HG03558 (cell line): ENCODE measurements around the gene RAB38.

Source experiments
- ATAC-seq: cut with Tn5 transposase; IDR thresholded peaks from one replicate; pipeline ENCODE4 v1.9.1; 2021; ENCODE audit warnings: moderate number of reproducible peaks; ENCODE audit not compliant: unreplicated experiment; ENCODE audit errors: extremely low read depth

Gene RAB38

DNA sequence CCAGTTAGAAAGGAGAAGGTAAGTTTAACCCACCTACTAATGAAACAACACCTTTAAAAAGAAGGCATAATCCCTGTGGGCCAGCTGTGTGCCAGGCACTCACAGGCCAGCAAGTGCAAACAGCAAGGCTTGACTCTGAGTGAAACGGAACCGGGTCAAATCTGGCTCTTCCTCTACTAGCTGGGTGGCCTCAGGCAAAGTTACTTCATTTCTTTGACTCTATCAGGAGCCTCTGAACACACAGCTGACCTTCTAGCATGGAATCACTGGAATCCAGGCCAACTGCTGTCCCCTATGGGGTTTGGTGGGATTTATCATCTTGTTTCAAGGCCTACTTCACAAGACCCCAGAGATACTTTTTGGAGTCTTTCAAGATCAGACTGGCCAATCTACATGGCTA is 3.3 kb downstream of the RAB38 start:
- no peak for ATAC-seq

DNA sequence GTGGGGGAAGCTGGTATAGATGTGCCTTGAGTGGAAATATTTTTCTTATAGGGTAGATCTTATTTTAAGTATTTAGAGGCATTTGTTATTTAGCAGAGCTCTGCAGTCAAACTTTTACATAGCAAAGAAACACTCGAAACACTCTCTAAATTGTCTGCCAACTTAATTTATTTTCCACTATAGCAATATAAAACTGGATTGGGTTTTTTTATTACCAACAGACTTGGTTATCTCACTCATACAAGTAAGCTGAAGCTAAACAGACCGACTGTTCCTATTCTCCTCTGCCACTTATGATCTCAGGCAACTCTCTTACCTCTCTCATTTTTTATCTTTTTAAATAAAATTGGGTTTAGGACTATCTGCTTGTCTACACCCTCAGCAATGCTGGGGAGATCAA is 4.6 kb downstream of the RAB38 start:
- no peak for ATAC-seq

DNA sequence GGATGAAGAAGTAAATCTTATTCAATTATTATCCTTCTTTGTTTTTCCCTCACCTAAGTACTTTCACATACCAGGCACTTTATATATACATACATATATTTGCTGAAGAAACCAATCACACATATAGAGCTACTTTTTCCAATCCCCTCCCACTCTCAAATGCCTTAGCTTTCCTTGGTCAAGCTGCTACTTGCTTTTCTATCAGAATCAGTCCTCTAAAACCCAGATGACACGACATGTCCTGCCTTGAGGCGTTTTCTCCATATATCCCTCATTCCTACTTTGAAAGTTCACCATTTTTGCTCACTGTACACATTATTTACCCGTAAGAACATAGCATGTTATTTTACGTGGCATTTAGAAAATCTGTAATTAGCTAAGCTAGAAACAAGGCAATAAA is 5.4 kb downstream of the RAB38 start:
- no peak for ATAC-seq

DNA sequence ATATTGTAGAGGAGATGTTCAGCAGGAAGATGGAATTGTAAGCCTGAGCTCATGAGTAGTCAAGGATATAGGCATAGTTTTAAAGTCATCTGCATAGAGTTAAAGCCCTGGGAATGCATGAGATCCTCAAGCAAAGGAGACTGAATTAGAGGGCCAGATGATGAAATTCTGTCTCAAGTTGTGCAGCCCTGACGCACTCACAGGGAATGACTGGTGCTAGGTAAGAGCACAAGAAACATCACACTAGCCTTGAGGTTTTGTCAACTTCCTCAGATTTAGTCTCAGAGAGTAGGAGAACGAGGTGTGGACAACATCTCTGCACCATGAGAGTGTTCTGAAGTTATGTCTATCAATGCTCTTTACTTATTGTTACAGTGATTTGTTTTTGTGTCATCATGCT is 5.8 kb downstream of the RAB38 start:
- ATAC-seq: no peak

DNA sequence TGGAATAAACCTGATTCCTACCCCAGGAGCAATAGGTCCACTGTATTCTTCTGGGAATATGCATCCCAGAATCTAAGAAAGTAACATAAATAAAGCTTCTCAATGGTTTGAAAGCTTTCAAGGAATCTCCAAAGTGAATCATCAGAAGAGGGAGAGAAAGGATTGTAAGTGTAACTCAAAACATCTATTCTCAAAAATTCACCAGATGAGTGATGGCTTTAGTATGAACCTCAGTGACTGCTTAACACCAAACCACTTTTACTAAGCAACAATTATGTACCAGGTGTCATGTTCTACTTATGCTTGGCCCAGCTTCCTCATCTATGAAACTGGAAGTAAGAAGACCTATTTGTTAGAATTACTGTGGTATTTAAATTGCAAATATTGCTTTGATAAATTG is 7.4 kb downstream of the RAB38 start:
- no peak for ATAC-seq

DNA sequence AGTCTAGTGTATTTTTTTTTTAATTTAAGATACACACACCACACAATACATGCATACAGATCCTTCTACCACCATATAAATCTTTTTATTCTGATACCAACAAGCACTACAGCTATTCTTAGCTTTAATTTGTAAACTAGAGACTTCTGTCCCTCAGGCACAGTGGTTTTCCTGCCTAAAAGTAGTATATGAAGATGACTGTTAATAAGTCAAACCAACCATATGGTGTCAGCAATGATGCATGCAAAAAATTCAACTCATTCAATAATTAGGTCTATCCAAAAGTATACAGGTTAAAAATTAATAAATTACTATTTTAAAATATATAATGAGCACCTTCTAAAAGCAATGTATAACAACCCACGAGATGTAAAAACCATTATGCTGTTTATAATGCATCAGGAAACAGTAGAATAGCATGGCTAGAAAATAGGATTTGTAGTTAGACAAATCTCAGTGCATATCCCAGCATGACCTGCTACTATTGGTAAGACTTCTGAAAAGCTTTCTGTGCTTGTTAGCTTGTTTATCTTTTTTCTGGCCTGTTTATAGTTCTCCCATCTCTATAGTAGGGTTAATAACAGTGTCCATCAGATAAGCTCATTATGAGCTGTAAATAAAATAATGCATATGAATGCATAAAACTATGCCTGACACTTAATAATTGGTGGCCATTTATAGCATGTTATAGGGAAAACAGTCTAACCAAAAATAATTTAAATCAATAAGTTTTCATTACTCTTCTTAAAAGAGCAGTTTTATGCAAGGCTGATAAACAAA is 10.2 kb downstream of the RAB38 start:
- no peak for ATAC-seq

DNA sequence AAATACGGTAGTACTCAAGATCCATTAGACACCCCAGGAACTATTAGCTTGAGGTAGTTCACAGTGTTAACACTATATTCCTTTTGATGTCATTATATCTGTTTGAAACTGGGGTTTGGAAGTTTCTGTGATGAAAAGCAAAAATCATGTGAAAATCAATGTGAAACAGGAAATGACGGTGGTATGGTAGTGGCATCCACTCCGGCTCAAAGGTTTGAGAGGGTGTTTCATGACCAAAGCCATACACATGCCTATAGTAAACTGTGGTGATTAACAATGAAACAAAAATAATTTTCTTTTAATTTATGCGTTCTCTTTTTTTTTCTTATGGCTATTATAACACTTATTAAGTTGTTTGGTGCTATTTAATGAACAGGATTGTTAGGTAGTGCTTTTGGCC is 10.9 kb downstream of the RAB38 start:
- ATAC-seq: no peak

DNA sequence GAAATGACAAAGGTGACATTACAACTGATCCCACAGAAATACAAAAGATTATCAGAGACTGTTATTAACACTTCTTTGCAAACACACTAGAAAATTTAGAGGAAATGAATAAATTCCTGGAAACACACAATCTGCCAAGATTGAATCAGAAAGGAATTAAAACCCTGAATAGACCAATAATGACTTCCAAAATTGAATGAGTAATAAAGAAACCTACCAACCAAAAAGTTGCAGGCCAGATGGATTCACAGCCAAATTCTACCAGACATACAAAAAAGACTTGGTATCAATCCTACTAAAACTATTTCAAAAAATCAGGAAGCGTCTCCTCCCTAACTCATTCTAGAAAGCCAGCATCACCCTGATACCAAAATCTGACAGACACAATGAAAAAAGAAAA is 17.2 kb downstream of the RAB38 start:
- ATAC-seq: no peak

DNA sequence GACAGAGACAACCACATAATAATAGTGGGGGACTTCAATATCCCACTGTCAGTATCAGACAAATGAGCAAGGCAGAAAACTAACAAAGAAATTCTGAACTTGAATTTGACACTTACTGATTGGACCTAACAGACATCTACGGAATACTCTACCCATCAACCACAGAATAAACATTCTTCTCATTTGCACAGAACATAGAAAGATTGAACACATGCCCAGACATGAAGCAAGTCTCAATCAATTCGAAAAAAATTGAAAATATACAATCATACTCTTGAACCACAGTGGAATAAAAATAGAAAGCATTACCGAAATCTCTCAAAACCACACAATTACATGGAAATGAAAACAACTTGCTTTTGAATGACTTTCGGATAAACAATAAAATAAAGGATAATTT is 17.9 kb downstream of the RAB38 start:
- ATAC-seq: no peak

DNA sequence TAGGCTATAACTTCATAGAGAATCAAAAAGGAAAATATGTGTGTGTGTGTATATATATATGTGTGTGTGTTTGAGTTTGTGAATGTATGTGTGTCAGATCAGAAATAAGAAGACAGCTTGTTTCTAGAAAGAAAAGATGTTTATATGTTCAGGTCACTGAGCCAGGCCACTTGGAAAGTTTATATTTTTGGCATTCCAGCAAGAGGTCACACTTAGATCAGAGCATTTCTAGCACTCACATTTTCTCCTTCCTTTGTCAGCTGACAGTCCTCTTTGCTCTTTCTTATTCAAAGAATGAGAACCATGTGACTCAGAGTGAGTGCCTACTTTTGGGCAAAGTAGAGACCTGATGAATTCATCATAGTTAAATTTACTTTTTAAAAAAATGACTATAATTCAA is 22.9 kb downstream of the RAB38 start:
- no peak for ATAC-seq

DNA sequence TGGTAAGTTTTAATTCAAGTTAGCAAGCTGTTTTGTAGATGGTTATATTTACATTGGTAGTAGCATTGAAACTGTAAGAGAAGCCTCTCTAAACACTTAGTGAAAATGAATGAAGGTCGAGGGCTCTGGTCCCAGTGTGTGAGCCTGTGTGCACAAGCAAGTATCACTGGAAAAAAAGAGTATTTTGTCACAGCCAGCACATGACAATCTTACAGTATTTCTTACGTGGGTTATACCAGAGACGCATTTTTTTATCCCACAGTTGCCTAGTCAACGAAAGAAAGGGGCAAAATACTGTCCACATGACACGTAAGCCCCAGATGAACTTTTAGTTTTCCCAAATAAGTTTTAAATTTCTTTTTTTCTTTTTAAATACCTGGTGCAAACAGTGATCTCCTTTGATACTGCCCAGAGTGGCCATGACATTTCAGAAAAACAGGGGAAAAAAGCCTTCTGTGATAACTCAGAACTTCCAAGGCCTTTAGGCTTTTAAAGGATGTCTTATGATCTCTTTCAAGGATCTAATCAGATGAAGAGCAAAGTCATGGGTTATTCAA is 23.5 kb downstream of the RAB38 start:
- no peak for ATAC-seq

DNA sequence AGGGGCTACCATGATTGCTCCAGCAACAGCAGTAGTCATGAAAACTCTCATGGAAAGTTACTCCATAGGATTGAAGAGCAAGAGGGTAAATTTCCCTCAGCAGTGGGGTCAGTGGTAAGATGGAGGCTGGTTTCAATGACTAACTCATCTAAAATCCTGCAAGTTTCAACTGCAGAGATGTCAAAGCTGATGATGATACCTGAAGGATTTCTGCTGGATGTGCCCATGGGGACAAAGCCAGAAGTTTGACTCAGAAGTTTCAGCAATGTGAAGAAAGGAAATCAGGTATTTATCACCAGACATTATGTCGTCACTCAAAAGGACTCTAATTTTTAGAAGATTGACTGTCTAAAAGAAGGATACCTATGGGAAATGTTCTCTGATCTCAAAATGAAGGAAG is 29.1 kb downstream of the RAB38 start:
- no peak for ATAC-seq

DNA sequence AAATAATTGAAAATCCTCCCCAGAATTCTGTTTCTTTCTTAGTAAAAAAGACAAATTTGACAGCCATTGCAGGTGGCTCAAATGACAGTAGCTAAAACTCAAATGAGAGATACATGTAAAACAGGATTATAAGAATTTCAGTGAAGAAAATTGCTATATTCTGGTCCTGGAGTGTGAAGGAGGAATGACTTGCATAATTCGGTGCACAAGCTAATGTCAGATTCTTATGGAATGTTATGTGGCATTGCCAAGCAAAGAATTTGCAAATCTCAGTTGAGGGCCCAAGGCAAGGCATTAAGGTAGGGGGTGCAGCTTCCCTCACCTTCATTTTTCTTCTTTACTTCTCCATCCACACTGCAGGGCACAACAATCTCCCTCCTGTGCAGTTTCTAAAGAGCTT is 35.4 kb downstream of the RAB38 start:
- ATAC-seq: no peak

DNA sequence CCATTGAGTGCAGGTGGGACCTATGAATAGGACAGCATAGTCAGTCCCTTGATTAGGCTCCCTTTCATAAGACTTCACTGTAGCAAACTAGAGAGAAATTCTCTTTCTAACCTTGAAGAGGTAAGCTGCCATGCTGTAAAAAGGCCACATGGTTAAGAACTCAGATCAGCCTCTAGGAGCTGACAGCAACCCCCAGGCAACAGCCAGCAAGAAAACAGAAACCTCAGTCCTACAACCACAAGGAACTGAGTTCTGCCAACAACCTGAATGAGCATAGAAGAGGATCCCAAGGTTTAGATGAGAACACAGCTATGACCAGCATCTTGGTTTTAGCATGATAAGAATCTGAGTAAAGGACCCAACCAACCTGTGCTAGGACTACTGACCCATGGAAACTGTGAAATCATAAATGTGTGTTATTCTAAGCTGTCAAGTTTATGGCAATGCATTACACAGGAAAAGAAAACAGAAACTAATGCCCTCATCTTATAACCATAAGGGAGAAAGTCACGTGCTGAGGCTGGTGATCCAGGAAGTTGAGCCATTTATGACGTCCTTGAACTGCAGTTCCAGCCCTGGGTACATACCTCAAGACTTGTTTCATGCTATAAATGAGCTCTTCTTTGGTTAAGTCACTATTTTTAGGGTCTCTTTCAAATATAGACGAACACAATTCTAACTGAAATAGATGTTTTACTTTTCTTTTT is 43.3 kb downstream of the RAB38 start:
- ATAC-seq: no peak

DNA sequence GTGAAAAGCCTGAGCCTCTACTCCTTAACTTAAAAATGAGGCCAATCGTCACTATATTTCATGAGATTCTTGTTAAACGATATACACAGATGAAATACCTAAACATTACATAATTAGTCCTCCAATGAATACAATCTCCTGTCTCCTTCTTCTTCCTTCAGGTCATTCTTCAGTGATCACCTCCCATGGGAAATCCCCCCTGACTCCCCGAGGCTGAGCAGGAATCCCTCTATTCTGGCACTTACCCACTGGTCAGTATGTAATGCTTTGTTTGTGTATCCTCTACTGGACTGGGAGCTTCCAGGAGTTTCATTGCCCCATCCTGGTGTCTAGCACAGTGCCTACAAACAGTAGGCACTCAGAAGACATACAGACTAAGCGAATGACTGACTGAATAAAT is 52.3 kb downstream of the RAB38 start:
- no peak for ATAC-seq

DNA sequence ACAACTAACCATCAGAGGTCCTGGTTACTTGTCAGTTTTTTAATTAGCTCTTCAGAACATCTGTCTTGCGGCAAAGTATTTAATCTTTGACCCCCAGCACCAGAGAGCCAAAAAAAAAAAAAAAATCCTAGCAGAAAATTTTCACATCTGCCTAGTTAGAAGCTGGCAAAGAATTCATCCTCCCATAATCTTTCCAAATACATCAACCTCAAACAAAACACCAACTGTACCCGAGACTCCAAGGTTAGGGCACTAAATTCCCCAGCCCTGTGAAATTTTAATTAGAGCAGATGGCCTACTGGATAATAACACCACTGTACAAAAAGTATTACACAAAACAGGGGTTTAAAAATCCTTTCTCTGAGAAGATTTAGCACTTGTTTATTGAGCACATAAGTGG is 55.7 kb downstream of the RAB38 start:
- ATAC-seq: no peak

DNA sequence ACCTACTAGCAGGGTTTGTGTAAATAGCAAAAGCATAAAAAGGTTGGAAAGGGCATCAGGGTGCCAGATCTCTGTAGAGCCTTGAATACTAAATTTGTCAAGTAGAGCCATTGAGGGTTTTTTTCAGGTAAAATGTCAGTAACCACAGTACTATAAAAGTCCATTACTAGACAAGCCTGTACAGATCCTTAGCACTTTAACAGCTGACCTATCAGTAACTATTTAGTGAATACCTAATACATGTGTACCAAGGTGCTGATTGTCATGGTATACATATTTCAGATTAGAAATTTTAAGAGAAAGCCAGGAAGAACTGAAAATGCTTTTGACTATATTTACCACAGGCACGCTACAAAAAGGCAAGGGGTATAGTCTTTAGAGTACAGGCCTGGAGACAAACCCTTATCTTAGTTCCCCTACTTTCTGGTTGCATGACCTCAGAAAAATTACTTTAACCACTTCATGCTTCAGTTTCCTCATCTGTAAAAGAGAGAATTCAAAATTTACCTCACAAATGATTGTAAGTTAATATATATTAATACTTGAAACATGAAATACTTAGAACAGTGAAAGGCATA is 57.9 kb downstream of the RAB38 start:
- ATAC-seq: no peak

DNA sequence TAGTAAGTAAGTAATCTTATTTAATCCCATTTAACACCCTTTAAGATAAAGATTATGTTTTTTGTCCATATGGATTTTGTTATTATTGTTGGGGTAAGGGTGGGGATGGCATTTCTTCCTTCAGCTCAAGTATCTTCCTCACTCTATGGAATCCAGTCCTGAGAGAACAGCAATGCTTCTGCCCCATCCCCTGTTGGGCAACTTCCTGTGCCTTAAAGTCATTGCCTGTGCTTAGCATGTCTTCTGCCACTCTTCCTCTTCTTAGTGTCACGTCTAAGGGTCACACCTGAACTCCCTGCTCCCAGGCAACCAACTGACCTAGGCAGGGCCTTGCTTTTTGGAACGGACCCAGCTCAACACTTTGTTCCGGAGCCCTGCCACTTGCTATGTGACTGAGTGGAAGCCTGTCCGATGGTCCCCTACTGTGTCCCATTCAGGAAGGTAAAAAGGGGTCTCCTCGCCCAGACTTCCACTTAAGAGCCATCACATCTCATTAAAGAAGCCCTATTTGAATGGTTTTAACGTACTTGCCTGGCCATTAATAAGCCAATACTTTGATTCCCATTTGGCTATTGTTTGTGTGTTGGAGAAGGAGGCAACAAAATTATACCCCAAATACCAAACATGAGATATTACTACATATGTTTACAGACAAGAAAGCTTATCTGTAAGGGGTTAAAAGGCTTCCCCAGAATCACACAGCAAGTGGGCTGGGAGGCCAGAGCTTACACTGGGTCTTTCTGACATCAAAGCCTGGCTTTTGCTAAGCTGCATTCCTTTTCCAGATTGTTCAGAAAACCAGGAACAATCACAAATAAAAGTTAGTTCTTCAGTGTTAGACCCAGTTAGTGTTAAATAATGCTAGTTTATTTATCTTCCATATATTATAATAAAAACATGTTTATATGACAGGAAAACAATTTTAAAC is 59.2 kb downstream of the RAB38 start:
- ATAC-seq: no peak

DNA sequence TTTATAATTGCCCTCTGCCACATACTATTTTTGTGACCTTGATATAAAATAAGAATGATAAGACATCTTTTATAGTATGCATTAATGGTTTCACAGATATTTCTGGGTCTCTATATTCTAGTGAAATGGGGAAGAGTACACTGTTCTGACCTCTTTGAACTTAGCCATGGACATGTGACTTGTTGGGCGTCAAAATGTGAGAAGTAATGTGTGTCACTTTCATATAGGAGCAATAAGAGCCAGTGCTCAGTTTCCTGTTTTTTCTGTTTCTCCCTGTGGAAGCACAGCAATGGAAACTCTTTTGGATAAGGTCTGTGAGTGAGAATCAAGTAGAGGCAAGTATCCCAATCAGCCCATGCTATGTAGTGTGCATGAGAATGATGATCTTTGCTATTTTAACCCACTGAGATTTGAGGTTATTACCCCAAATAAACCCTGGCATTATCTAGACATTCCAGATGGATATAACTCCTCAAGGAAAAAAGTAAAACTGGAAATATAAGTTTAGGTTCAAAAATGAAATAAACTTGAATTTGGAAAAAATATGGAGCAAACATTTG is 60.7 kb downstream of the RAB38 start:
- no peak for ATAC-seq

DNA sequence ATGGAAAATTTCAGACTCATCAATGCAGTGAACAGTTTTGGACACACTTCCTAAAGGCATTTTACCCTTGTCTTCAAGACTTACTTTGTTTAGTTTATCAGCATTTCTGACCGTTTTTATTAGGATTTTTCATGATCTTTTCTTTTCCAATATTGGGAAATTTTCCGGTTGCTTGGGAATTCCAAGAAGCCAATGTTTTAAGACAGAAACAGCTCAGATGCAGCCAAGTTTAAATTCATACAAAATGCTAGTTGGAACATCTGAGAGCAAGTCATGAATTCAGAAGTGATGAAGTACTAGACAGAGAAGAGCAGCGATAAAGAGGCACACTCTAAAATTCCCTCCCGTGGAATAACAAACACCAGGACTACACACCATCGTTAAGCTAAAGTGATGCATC is 68.6 kb downstream of the RAB38 start:
- no peak for ATAC-seq
